ENCODE data around the gene CCR2.
"Not testable (repeated sequence)": the region's sequence is repeated elsewhere in the genome, so short reads cannot be mapped to it uniquely, and the experiment has no call there.

The CCR2 gene

DNA sequence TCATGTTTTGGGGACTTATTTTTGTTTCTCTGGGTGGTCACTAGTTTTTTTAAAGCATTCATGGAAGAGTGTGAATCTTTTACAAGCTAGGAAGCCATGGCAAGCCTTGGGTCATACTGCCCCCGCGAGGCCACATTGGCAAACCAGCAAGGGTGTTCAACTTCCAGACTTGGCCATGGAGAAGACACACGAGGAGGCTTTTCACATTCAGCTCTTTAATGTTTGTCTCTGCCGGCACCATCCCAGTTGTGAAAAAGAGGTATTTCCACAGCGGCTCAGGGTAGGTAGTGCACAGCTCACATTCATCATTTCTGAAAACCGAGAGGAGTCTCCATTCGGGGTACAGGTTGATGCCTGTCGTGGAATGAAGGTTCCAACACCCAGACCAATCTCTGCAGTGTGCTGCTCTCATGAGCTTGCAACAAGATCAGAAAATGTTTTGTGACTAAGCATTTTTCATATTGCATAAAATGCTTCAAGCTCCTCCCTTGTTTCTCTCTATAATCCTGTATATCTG lies 24.6 kb downstream of the CCR2 start:
- Histone ChIP-seq H3K27ac (ENCODE audit: low read depth, low read length, severe bottlenecking) (no peak overlapping the region), H3K4me1 (ENCODE audit: control insufficient read depth, insufficient read depth, low read length, poor library complexity, severe bottlenecking) (peaks cover 2% of the 10 kb centered on the region), H3K4me3 (ENCODE audit: extremely low read depth, insufficient read depth, low read length, poor library complexity, severe bottlenecking) (no peak overlapping the region), H3K9me3 (ENCODE audit: control insufficient read depth, low read length) (no peaks in the 10 kb centered on the region), H3K36me3 (ENCODE audit: control insufficient read depth, insufficient read depth, low read length) (no peaks in the 10 kb centered on the region)
- WGBS, 2 experiments (ENCODE audit: insufficient coverage in 2 of 2), result 41 to 53% methylated on average over 7 to 8 of the region's 8 CpGs

DNA sequence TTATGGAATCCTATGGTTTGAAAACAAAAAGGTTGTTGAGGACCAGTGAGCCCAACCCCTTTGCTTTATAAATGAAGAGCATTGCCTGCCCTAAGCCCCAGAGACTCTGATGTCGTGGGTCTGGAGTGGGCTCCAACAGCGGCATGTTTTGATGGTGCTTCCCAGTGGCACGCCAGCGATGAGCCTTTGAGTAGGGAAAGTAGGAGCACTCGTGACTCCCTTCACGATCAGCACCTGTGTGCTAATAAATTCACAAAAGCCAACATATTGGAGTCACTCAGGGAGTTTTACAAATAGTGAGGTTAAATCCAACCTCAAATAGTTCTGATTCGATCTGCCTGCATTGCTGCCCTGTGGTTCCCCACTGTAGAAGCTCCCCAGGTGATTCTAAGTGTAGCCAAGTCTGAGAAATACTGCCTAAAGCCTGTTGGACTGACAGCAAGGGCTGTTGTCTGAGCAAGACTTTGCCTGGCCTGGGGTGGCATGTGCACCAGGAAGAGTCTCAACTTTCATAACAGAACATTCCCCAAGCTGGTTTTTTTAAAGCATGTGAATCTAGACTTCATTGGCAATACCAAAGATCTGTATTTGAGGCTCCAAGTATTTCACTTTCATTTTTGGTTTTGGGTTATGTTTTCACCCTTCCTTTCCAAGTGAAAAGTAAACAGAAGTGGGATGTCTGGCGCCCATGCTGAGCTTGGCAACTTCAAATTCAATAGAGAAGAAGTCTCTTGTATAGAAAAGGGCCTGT lies 26.7 kb downstream of the CCR2 start:
- no peak overlapping the region for H3K4me3 ChIP-seq (ENCODE audit: extremely low read depth, insufficient read depth, low read length, poor library complexity, severe bottlenecking)
- no peak overlapping the region for H3K27ac ChIP-seq (ENCODE audit: low read depth, low read length, severe bottlenecking)
- H3K4me1 ChIP-seq (ENCODE audit: control insufficient read depth, insufficient read depth, low read length, poor library complexity, severe bottlenecking), result peaks cover 2% of the 10 kb centered on the region
- WGBS, 2 experiments (ENCODE audit: insufficient coverage in 2 of 2), result 63 to 64% methylated on average over 3 to 6 of the region's 8 CpGs
- H3K9me3 ChIP-seq (ENCODE audit: control insufficient read depth, low read length), result no peaks in the 10 kb centered on the region
- no peaks in the 10 kb centered on the region for H3K36me3 ChIP-seq (ENCODE audit: control insufficient read depth, insufficient read depth, low read length)

DNA sequence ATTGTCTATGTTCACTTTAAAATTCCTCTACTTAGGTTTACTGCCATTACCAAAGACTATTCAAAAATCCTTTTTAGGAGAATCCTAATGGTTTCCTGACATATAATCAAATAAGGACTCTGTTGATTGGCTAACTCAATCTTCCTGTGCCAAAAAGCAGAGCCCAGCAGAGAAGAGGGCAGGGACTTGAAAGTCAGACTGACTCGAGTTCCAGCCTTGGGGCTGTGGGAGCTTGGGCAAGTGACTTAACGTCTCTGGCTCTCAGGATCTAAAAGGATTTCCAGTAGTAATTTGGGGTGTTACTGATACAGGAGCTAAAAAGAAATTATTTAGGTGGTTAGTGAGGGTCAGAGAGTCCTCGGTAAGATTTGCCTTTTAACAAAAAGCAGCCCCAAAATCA lies 27.7 kb downstream of the CCR2 start:
- H3K9me3 ChIP-seq (ENCODE audit: control insufficient read depth, low read length), result no peaks in the 10 kb centered on the region
- 68 to 91% methylated on average over 2 to 3 of the region's 3 CpGs for WGBS, 2 experiments (ENCODE audit: insufficient coverage in 2 of 2)
- H3K4me3 ChIP-seq (ENCODE audit: extremely low read depth, insufficient read depth, low read length, poor library complexity, severe bottlenecking), result no peak overlapping the region
- H3K4me1 ChIP-seq (ENCODE audit: control insufficient read depth, insufficient read depth, low read length, poor library complexity, severe bottlenecking), result peaks cover 7% of the 10 kb centered on the region
- H3K27ac ChIP-seq (ENCODE audit: low read depth, low read length, severe bottlenecking), result no peak overlapping the region
- H3K36me3 ChIP-seq (ENCODE audit: control insufficient read depth, insufficient read depth, low read length), result no peaks in the 10 kb centered on the region

- Histone ChIP-seq H3K9me3 (ENCODE audit: control insufficient read depth, low read length) (peaks cover 11% of the 10 kb centered on the region), H3K4me3 (ENCODE audit: extremely low read depth, insufficient read depth, low read length, poor library complexity, severe bottlenecking) (no peak overlapping the region), H3K27ac (ENCODE audit: low read depth, low read length, severe bottlenecking) (no peak overlapping the region), H3K36me3 (ENCODE audit: control insufficient read depth, insufficient read depth, low read length) (no peaks in the 10 kb centered on the region), H3K4me1 (ENCODE audit: control insufficient read depth, insufficient read depth, low read length, poor library complexity, severe bottlenecking) (peaks cover 7% of the 10 kb centered on the region)
- WGBS, 2 experiments (ENCODE audit: insufficient coverage in 2 of 2), result 93 to 100% methylated on average over 3 of the region's 6 CpGs
These were observed 29.5 kb downstream of the CCR2 start for GRCh38 chr3:46383211-46383950.

DNA sequence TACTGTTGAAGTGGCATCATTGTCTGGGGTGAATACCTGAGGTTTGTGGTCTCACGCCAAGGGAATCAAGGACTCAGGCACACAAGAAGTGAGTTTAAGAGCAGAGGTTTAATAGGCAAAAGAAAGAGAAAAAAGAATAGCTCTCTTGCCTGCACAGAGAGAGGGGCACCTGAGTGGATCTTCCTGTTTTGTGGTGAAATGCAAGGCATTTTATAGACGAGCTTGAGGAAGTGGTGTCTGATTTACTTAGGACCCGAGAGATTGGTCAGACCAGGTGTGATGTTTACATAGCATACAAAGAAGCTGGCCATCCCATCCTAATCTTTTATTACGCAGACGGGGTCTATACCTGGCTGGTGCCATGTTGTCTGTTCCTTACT lies 30.0 kb downstream of the CCR2 start:
- peaks cover 11% of the 10 kb centered on the region for H3K9me3 ChIP-seq (ENCODE audit: control insufficient read depth, low read length)
- H3K27ac ChIP-seq (ENCODE audit: low read depth, low read length, severe bottlenecking), result no peak overlapping the region
- H3K36me3 ChIP-seq (ENCODE audit: control insufficient read depth, insufficient read depth, low read length), result no peaks in the 10 kb centered on the region
- H3K4me3 ChIP-seq (ENCODE audit: extremely low read depth, insufficient read depth, low read length, poor library complexity, severe bottlenecking), result no peak overlapping the region
- H3K4me1 ChIP-seq (ENCODE audit: control insufficient read depth, insufficient read depth, low read length, poor library complexity, severe bottlenecking), result peaks cover 7% of the 10 kb centered on the region
- WGBS, 2 experiments (ENCODE audit: insufficient coverage in 2 of 2), result 91 to 96% methylated on average over 5 of the region's 5 CpGs

- no peak overlapping the region for H3K4me3 ChIP-seq (ENCODE audit: extremely low read depth, insufficient read depth, low read length, poor library complexity, severe bottlenecking)
- H3K36me3 ChIP-seq (ENCODE audit: control insufficient read depth, insufficient read depth, low read length), result no peaks in the 10 kb centered on the region
- peaks cover 5% of the 10 kb centered on the region for H3K4me1 ChIP-seq (ENCODE audit: control insufficient read depth, insufficient read depth, low read length, poor library complexity, severe bottlenecking)
- H3K9me3 ChIP-seq (ENCODE audit: control insufficient read depth, low read length), result peaks cover 11% of the 10 kb centered on the region
- 77 to 88% methylated on average over 4 of the region's 4 CpGs for WGBS, 2 experiments (ENCODE audit: insufficient coverage in 2 of 2)
- no peak overlapping the region for H3K27ac ChIP-seq (ENCODE audit: low read depth, low read length, severe bottlenecking)
These were observed 32.3 kb downstream of the CCR2 start for GRCh38 chr3:46386205-46386604.

GRCh38 chr3:46388847-46389246 lies 34.9 kb downstream of the CCR2 start:
- not testable (repeated sequence) for H3K36me3 ChIP-seq (ENCODE audit: control insufficient read depth, insufficient read depth, low read length); H3K4me1 ChIP-seq (ENCODE audit: control insufficient read depth, insufficient read depth, low read length, poor library complexity, severe bottlenecking); H3K27ac ChIP-seq (ENCODE audit: low read depth, low read length, severe bottlenecking); H3K4me3 ChIP-seq (ENCODE audit: extremely low read depth, insufficient read depth, low read length, poor library complexity, severe bottlenecking)
- H3K9me3 ChIP-seq (ENCODE audit: control insufficient read depth, low read length), result peaks cover 11% of the 10 kb centered on the region
- WGBS, 2 experiments (ENCODE audit: insufficient coverage in 2 of 2), result 97 to 98% methylated on average over 4 of the region's 4 CpGs

DNA sequence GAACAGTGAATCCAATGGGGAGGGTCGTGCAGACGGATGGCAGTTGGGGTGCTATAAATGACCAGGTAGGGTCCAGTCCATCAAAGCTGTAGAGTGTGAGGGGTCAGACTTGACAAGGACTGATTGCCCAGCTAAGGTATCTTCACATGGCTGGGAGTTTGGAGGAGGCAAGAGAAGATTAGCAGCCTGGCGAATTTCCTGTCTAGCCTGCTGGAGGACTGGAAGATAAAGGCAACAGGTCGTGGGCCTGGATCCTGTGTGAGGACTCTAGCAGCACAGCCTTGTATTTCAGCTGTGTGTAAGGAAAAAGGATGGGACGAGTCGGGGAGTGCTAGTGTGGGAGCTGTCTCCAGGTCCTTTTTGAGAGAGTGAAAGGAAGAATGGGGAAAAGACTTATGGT lies 35.4 kb downstream of the CCR2 start:
- no peak overlapping the region for H3K27ac ChIP-seq (ENCODE audit: low read depth, low read length, severe bottlenecking)
- peaks cover 11% of the 10 kb centered on the region for H3K9me3 ChIP-seq (ENCODE audit: control insufficient read depth, low read length)
- H3K4me1 ChIP-seq (ENCODE audit: control insufficient read depth, insufficient read depth, low read length, poor library complexity, severe bottlenecking), result peaks cover 5% of the 10 kb centered on the region
- no peak overlapping the region for H3K4me3 ChIP-seq (ENCODE audit: extremely low read depth, insufficient read depth, low read length, poor library complexity, severe bottlenecking)
- H3K36me3 ChIP-seq (ENCODE audit: control insufficient read depth, insufficient read depth, low read length), result no peaks in the 10 kb centered on the region
- 81 to 82% methylated on average over 6 of the region's 6 CpGs for WGBS, 2 experiments (ENCODE audit: insufficient coverage in 2 of 2)

GRCh38 chr3:46391526-46391925 lies 37.6 kb downstream of the CCR2 start:
- WGBS, 2 experiments (ENCODE audit: insufficient coverage in 2 of 2), result 93 to 95% methylated on average over 3 to 4 of the region's 5 CpGs
- H3K27ac ChIP-seq (ENCODE audit: low read depth, low read length, severe bottlenecking); H3K36me3 ChIP-seq (ENCODE audit: control insufficient read depth, insufficient read depth, low read length); H3K4me1 ChIP-seq (ENCODE audit: control insufficient read depth, insufficient read depth, low read length, poor library complexity, severe bottlenecking); H3K4me3 ChIP-seq (ENCODE audit: extremely low read depth, insufficient read depth, low read length, poor library complexity, severe bottlenecking): not testable (repeated sequence)
- H3K9me3 ChIP-seq (ENCODE audit: control insufficient read depth, low read length), result peaks cover 11% of the 10 kb centered on the region

DNA sequence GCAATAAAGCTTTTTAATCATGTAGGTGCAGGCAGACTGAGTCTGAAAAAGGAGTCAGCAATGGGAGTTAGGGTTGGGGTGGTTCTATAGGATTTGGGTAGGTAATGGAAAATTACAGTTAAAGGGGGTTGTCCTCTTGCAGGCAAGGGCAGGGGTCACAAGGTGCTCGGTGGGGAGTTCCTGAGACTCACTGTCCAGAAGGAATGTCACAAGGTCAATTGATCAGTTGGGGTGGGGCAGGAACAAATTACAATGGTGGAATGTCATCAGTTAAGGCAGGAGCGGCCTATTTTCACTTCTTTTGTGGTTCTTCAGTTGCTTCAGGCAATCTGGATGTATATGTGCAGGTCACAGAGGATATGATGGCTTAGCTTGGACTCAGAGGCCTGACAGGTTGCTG lies 39.1 kb downstream of the CCR2 start:
- 88 to 100% methylated on average over 1 to 2 of the region's 2 CpGs for WGBS, 2 experiments (ENCODE audit: insufficient coverage in 2 of 2)
- H3K36me3 ChIP-seq (ENCODE audit: control insufficient read depth, insufficient read depth, low read length), result no peaks in the 10 kb centered on the region
- no peak overlapping the region for H3K4me3 ChIP-seq (ENCODE audit: extremely low read depth, insufficient read depth, low read length, poor library complexity, severe bottlenecking)
- H3K27ac ChIP-seq (ENCODE audit: low read depth, low read length, severe bottlenecking), result no peak overlapping the region
- H3K9me3 ChIP-seq (ENCODE audit: control insufficient read depth, low read length), result peaks cover 2% of the 10 kb centered on the region
- no peaks in the 10 kb centered on the region for H3K4me1 ChIP-seq (ENCODE audit: control insufficient read depth, insufficient read depth, low read length, poor library complexity, severe bottlenecking)

Data from mesodermal cell (in vitro differentiated cells).